ENCODE data around the gene ITGA3. TPM values are rescaled to one million over a fixed set of nuclear protein-coding genes. Genes with fewer than 3 reads are reported as not detected.

ITGA3 gene
- total RNA-seq, 2 experiments from 2014 or later, result 2.3 to 2.4 TPM

- Histone ChIP-seq H3K4me1 (ENCODE audit: insufficient read depth, low read length) (no peaks in the 10 kb centered on the region), H3K9me3 (ENCODE audit: control insufficient read depth in 1 of 2, insufficient read depth in 1 of 2, low read length in 2 of 2) (peaks cover 0 to 8% of the 10 kb centered on the region in 2 experiments), H3K4me3 (ENCODE audit: low read length) (no peak overlapping the region), H3K27ac (ENCODE audit: low read depth in 1 of 2, low read length in 2 of 2) (no peak overlapping the region), H3K27me3 (ENCODE audit: control insufficient read depth in 1 of 2, insufficient read depth in 2 of 2, low read length in 2 of 2) (no peaks in the 10 kb centered on the region), H3K36me3 (ENCODE audit: insufficient read depth, low read length) (peaks cover 3% of the 10 kb centered on the region)
- Mint-ChIP-seq H3K27me3 (no peaks in the 10 kb centered on the region), H3K9me3 (no peaks in the 10 kb centered on the region), H3K4me3 (no peak overlapping the region), H3K4me1 (ENCODE audit: low read depth) (no peaks in the 10 kb centered on the region), H3K27ac (no peak overlapping the region), H3K36me3 (ENCODE audit: low read depth) (peaks cover 13% of the 10 kb centered on the region)
- no peak for TF ChIP-seq CTCF (IDR thresholded peaks at IDR 0.05)
- ChIA-PET POLR2A (no interaction called here), CTCF (no interaction called here)
- ATAC-seq (ENCODE audit: poor library complexity) (no peak), DNase-seq (no peak)
- intact Hi-C loops (cut with DNase I, micrococcal nuclease), result no loop called here
Observed at GRCh38 chr17:50071692-50072091, 15.8 kb downstream of the ITGA3 start.

DNA sequence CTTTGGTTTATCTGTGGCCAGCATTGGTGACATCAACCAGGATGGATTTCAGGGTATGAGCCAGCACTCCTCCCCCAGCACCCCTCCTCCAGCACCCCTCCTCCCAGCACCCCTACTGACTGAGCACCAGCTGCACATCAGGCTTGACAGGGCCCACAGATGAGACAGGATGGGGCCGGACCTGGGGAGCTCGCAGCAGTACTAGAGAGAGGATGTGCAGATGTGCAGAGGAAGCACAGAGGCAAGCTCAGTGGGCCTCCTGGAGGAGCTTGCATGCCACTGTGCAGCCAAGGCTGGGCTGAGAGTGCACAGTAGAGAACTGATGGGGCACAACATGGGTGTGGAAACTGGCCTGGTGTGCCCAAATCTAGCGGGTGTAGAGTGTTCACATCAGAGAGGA, 16.2 kb downstream of the ITGA3 start:
- Mint-ChIP-seq H3K27me3 (no peaks in the 10 kb centered on the region), H3K9me3 (no peaks in the 10 kb centered on the region), H3K4me3 (no peak overlapping the region), H3K36me3 (ENCODE audit: low read depth) (peaks cover 14% of the 10 kb centered on the region), H3K27ac (no peak overlapping the region), H3K4me1 (ENCODE audit: low read depth) (no peaks in the 10 kb centered on the region)
- no peak overlapping the region for H3K27ac ChIP-seq (ENCODE audit: low read depth in 1 of 2, low read length in 2 of 2)
- POLR2A ChIA-PET, result no interaction called here
- DNase-seq, result no peak
- H3K4me3 ChIP-seq (ENCODE audit: low read length), result no peak overlapping the region
- H3K4me1 ChIP-seq (ENCODE audit: insufficient read depth, low read length), result no peaks in the 10 kb centered on the region
- TF ChIP-seq CTCF (IDR thresholded peaks at IDR 0.05), result no peak
- intact Hi-C loops (cut with DNase I, micrococcal nuclease), result no loop called here
- H3K9me3 ChIP-seq (ENCODE audit: control insufficient read depth in 1 of 2, insufficient read depth in 1 of 2, low read length in 2 of 2), result peaks cover 0 to 8% of the 10 kb centered on the region in 2 experiments
- peaks cover 3% of the 10 kb centered on the region for H3K36me3 ChIP-seq (ENCODE audit: insufficient read depth, low read length)
- CTCF ChIA-PET, result no interaction called here
- H3K27me3 ChIP-seq (ENCODE audit: control insufficient read depth in 1 of 2, insufficient read depth in 2 of 2, low read length in 2 of 2), result no peaks in the 10 kb centered on the region
- no peak for ATAC-seq (ENCODE audit: poor library complexity)

GRCh38 chr17:50072925-50073324, 17.0 kb downstream of the ITGA3 start:
- Mint-ChIP-seq H3K27ac (no peak overlapping the region), H3K4me3 (no peak overlapping the region), H3K4me1 (ENCODE audit: low read depth) (no peaks in the 10 kb centered on the region), H3K27me3 (no peaks in the 10 kb centered on the region), H3K36me3 (ENCODE audit: low read depth) (peaks cover 21% of the 10 kb centered on the region), H3K9me3 (no peaks in the 10 kb centered on the region)
- ChIA-PET POLR2A (no interaction called here), CTCF (interaction anchor here (1.2 kb wide), 1 partner anchor 14 kb away, joined by 5 read pairs; no protein-coding TSS in a partner anchor)
- Histone ChIP-seq H3K4me1 (ENCODE audit: insufficient read depth, low read length) (no peaks in the 10 kb centered on the region), H3K27me3 (ENCODE audit: control insufficient read depth in 1 of 2, insufficient read depth in 2 of 2, low read length in 2 of 2) (no peaks in the 10 kb centered on the region), H3K27ac (ENCODE audit: low read depth in 1 of 2, low read length in 2 of 2) (no peak overlapping the region), H3K4me3 (ENCODE audit: low read length) (no peak overlapping the region), H3K9me3 (ENCODE audit: control insufficient read depth in 1 of 2, insufficient read depth in 1 of 2, low read length in 2 of 2) (peaks cover 0 to 8% of the 10 kb centered on the region in 2 experiments), H3K36me3 (ENCODE audit: insufficient read depth, low read length) (peaks cover 10% of the 10 kb centered on the region)
- no peak for TF ChIP-seq CTCF (IDR thresholded peaks at IDR 0.05)
- intact Hi-C loops (cut with DNase I, micrococcal nuclease), result no loop called here
- DNase-seq, result no peak
- ATAC-seq (ENCODE audit: poor library complexity), result no peak

Data from CD4-positive, alpha-beta T cell (primary cell).